GM12873 (cell line): ENCODE data around the gene BSDC1.

Experiments used
- TF ChIP-seq, protein P1 (sequence below): IDR thresholded peaks from 2 replicates; pipeline ENCODE4 v1.5.1; 2012; ENCODE audit warnings: low read depth, mild to moderate bottlenecking, moderate library complexity, low read length, control low read depth; ENCODE audit not compliant: insufficient read depth; ENCODE audit errors: missing control alignments

BSDC1 gene

DNA sequence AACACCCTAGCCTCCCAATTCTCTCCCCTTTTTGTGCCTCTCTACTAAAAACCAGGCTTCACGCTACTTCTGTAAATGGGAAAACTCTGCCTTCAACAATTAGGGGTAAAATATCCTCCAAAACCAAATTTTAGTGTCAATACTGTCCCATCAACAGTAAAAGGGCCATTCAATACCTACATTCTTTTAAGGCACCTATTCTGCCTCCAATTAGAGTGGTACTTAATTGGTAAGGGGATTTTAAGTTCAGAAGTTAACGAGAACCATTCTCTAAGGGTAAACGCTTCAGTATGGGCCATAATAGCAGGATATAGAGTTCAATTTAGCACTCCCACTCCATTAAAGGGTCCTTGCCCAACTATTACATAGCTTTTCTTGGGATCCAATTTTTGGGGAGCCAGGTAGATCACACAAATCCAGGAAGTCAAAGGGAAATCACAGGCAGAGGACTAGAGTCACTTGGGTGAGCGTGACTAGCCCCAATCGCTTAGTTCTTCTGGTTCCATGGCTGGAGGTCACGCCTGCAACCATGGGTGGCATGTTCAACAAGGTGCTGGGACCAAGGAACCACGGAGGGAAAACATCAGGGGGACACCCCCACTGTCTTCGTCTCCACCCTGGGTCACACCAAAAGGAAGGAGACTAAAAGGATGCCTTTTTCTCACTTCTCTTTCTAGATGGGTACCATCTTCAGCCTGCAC, 20.1 kb upstream of the BSDC1 start:
- TF ChIP-seq, protein P1, sequence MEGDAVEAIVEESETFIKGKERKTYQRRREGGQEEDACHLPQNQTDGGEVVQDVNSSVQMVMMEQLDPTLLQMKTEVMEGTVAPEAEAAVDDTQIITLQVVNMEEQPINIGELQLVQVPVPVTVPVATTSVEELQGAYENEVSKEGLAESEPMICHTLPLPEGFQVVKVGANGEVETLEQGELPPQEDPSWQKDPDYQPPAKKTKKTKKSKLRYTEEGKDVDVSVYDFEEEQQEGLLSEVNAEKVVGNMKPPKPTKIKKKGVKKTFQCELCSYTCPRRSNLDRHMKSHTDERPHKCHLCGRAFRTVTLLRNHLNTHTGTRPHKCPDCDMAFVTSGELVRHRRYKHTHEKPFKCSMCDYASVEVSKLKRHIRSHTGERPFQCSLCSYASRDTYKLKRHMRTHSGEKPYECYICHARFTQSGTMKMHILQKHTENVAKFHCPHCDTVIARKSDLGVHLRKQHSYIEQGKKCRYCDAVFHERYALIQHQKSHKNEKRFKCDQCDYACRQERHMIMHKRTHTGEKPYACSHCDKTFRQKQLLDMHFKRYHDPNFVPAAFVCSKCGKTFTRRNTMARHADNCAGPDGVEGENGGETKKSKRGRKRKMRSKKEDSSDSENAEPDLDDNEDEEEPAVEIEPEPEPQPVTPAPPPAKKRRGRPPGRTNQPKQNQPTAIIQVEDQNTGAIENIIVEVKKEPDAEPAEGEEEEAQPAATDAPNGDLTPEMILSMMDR = no peak

DNA sequence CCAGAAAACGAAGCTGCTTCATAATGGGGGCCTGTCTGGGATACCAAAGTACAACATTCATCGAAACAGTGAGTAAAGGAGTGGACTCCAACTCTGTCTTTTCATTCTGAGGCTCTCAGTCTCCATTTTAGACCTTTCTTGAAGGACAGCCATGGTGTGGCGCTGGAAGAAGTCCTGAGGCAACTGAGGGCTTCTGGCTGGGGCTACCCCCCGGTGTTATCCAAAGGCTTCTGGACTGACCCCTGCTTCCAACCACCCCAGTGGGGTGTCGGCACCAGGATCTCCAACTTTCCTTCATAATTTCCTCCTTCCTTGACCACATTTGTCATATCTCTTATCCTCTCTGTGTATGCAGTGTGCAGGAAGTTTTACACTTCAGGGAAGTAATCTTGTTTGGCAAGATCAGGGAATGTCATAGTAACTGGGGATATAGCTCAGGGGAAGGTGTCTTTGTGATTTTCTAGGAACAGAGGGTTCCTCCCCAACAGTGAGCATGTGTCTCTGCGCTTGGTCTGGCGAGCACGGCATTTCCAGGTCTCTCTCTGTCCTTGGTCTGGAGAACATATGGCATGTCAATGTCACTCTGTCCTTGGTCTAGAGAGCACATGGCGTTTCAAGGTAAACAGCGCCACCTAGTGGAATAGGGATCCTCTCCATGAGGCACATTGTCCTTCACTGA, 19.4 kb upstream of the BSDC1 start:
- TF ChIP-seq, protein P1 = peak; percentile 92

DNA sequence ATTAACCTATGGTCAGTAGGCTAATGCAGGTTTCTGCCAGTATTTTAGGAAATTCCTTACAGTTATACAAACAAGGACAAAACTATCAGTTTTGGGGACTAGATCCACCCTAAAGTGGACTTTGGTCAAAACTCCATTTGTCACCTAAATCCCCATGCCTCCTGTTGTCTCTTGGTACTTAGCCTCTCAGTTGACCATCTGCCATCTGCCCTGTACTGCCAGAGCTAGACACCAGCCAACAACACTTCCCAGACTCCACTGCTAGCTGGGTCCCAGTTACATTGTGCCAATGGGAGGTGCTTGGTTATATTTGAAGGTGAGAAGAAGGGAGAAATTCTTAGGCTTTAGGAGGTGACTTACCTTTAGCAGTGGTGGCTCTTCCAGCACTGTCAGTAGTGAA, 17.0 kb upstream of the BSDC1 start:
- TF ChIP-seq, protein P1 = no peak

GRCh38 chr1:32406629-32407111, 12.4 kb upstream of the BSDC1 start:
- TF ChIP-seq, protein P1 = no peak

GRCh38 chr1:32405672-32406467, 11.6 kb upstream of the BSDC1 start:
- TF ChIP-seq, protein P1 = no peak

DNA sequence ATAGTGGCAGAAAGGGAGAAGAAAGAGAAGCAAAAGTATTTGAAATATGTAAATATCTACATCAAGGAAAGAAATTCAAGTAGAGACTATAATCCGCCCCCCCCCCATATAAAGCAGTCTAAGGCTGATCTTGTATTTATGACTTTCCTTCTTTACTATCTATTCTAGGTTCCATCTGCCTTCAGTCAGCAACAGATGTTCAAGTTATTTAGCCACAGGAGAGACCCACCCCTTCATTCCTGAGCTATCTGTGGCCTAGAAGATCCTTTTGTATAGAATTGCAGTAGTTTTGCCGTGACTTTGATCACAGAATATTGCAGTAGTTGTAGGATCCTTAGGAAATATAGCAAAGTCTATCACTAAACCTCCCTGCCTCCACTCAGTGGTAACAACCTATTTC, 10.7 kb upstream of the BSDC1 start:
- TF ChIP-seq, protein P1 = no peak
